ENCODE data around the gene RGN.

DNA sequence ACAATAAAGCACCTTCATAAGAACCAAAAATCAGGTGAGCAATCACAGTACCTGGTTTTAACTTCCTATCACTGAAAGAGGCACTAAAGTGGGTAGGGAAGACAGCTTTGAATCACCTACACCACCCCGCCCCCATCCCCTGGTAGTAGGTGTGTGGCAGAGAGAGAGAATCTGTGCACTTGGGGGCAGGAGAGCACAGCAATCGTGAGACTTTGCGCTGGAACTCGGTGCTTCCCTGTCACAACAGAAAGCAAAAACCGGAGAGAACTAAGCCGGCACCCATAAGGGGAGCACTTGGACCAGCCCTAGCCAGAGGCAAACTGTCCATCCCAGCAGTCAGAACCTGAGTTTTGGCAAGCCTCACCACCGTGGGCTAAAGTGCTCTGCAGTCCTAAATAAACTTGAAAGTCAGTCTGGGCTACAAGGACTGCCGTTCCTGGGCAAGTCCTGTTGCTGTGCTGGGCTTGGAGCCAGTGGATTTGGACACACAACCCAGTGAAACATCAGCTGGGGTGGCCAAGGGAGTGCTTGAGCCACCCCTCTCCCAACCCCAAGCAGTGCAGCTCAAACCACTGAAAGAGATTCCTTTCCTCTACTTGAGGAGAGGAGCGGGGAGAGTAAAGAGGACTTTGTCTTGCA, 34.2 kb downstream of the RGN start:
- TF ChIP-seq, protein P1, sequence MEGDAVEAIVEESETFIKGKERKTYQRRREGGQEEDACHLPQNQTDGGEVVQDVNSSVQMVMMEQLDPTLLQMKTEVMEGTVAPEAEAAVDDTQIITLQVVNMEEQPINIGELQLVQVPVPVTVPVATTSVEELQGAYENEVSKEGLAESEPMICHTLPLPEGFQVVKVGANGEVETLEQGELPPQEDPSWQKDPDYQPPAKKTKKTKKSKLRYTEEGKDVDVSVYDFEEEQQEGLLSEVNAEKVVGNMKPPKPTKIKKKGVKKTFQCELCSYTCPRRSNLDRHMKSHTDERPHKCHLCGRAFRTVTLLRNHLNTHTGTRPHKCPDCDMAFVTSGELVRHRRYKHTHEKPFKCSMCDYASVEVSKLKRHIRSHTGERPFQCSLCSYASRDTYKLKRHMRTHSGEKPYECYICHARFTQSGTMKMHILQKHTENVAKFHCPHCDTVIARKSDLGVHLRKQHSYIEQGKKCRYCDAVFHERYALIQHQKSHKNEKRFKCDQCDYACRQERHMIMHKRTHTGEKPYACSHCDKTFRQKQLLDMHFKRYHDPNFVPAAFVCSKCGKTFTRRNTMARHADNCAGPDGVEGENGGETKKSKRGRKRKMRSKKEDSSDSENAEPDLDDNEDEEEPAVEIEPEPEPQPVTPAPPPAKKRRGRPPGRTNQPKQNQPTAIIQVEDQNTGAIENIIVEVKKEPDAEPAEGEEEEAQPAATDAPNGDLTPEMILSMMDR (IDR thresholded peaks at IDR 0.05): no peak
- no peak for TF ChIP-seq POLR2A (IDR thresholded peaks at IDR 0.05)
